Type B pancreatic cell (in vitro differentiated cells): ENCODE measurements around the gene MARK1. TPM values are rescaled to one million over a fixed set of nuclear protein-coding genes. Genes with fewer than 3 reads are reported as not detected.

Experiments used
- DNase-seq: peaks from one replicate; pipeline ENCODE4 v3.0.0; 2021; ENCODE audit warnings: mixed read lengths; ENCODE audit not compliant: unreplicated experiment; ENCODE audit errors: extremely low spot score
- H3K27ac Mint-ChIP-seq: 2 replicates; pipeline ENCODE4 v1.8.0; 2021; ENCODE audit warnings: mild to moderate bottlenecking, mixed read lengths
- H3K27me3 Mint-ChIP-seq: 2 replicates; pipeline ENCODE4 v1.8.0; 2021; ENCODE audit warnings: mixed read lengths
- H3K36me3 Mint-ChIP-seq: 2 replicates; pipeline ENCODE4 v1.8.0; 2021; ENCODE audit warnings: mixed read lengths
- H3K4me1 Mint-ChIP-seq: one replicate; pipeline ENCODE4 v1.8.0; 2021; ENCODE audit warnings: mixed read lengths; ENCODE audit not compliant: unreplicated experiment
- H3K4me3 Mint-ChIP-seq: 2 replicates; pipeline ENCODE4 v1.8.0; 2021; ENCODE audit warnings: mild to moderate bottlenecking, mixed read lengths
- H3K9me3 Mint-ChIP-seq: 2 replicates; pipeline ENCODE4 v1.8.0; 2021; ENCODE audit warnings: mixed read lengths
- CTCF ChIP-seq: fragments of 200-600 bp; sonication (generic); conservative IDR thresholded peaks from 2 replicates; pipeline ENCODE4 v1.5.0; 2021; ENCODE audit warnings: antibody characterized with exemption, mild to moderate bottlenecking
- total RNA-seq: library from RNA; stranded (reverse); gene quantifications from 2 replicates; pipeline ENCODE4 v1.2.1, GENCODE V29; 2021; ENCODE audit warnings: low replicate concordance

MARK1 gene
- total RNA-seq, 1 donor from 2014 or later: 14.3 TPM

- Mint-ChIP-seq H3K27ac (peak overlapping the region; percentile 93), H3K9me3 (peaks cover 3% of the 10 kb centered on the region), H3K4me1 (peaks cover 26% of the 10 kb centered on the region), H3K27me3 (peaks cover 22% of the 10 kb centered on the region), H3K4me3 (peak overlapping the region; percentile 98), H3K36me3 (peaks cover 6% of the 10 kb centered on the region)
- TF ChIP-seq CTCF: no peak
- peak; percentile 72 for DNase-seq
Measured at GRCh38 chr1:220528679-220529501, 954 bp downstream of the MARK1 start.

- H3K36me3 Mint-ChIP-seq: peaks cover 10% of the 10 kb centered on the region
- peaks cover 22% of the 10 kb centered on the region for H3K27me3 Mint-ChIP-seq
- no peak for DNase-seq
- peak overlapping the region; percentile 93 for H3K27ac Mint-ChIP-seq
- H3K4me3 Mint-ChIP-seq: peak overlapping the region; percentile 98
- TF ChIP-seq CTCF: no peak
- peaks cover 26% of the 10 kb centered on the region for H3K4me1 Mint-ChIP-seq
- peaks cover 8% of the 10 kb centered on the region for H3K9me3 Mint-ChIP-seq
Measured at GRCh38 chr1:220529521-220530020, 1.6 kb downstream of the MARK1 start.

- Mint-ChIP-seq H3K27me3 (peaks cover 5% of the 10 kb centered on the region), H3K27ac (no peak overlapping the region), H3K4me1 (peaks cover 15% of the 10 kb centered on the region), H3K36me3 (peaks cover 18% of the 10 kb centered on the region), H3K4me3 (no peak overlapping the region), H3K9me3 (peaks cover 10% of the 10 kb centered on the region)
- TF ChIP-seq CTCF: no peak
- no peak for DNase-seq
Measured at GRCh38 chr1:220533504-220534109, 5.7 kb downstream of the MARK1 start.

- TF ChIP-seq CTCF: no peak
- H3K4me3 Mint-ChIP-seq: no peak overlapping the region
- peaks cover 7% of the 10 kb centered on the region for H3K4me1 Mint-ChIP-seq
- peaks cover 9% of the 10 kb centered on the region for H3K9me3 Mint-ChIP-seq
- peaks cover 10% of the 10 kb centered on the region for H3K36me3 Mint-ChIP-seq
- no peak for DNase-seq
- no peaks in the 10 kb centered on the region for H3K27me3 Mint-ChIP-seq
- peak overlapping the region; percentile 14 for H3K27ac Mint-ChIP-seq
Measured at GRCh38 chr1:220544901-220545303, 17.0 kb downstream of the MARK1 start.

- H3K27me3 Mint-ChIP-seq: no peaks in the 10 kb centered on the region
- H3K4me1 Mint-ChIP-seq: peaks cover 16% of the 10 kb centered on the region
- H3K9me3 Mint-ChIP-seq: no peaks in the 10 kb centered on the region
- DNase-seq: no peak
- no peak for TF ChIP-seq CTCF
- H3K27ac Mint-ChIP-seq: no peak overlapping the region
- H3K4me3 Mint-ChIP-seq: no peak overlapping the region
- H3K36me3 Mint-ChIP-seq: peaks cover 3% of the 10 kb centered on the region
Measured at GRCh38 chr1:220550811-220551399, 23.0 kb downstream of the MARK1 start.
